OCI-LY1 (cell line): ENCODE measurements around the gene TPST2.

Experiments
- H2AFZ ChIP-seq: fragments of 200-600 bp; sonication (generic), shearing (Covaris generic); 2 replicates; pipeline ENCODE4 v1.6.0; 2014; ENCODE audit warnings: antibody characterized with exemption, mild to moderate bottlenecking, low read length
- H3F3A ChIP-seq: fragments of 200-600 bp; sonication (generic), shearing (Covaris generic); 2 replicates; pipeline ENCODE4 v1.6.0; 2014; ENCODE audit warnings: mild to moderate bottlenecking, antibody characterized with exemption, low read length, moderate library complexity; ENCODE audit not compliant: insufficient read depth
- H3K27ac ChIP-seq: fragments of 200-600 bp; sonication (generic); 2 replicates; pipeline ENCODE4 v1.5.1; 2014; ENCODE audit warnings: low read length, mixed run types, mild to moderate bottlenecking, low read depth; ENCODE audit not compliant: poor library complexity, severe bottlenecking
- H3K27me3 ChIP-seq: fragments of 200-600 bp; sonication (generic); 2 replicates; pipeline ENCODE4 v1.6.0; 2014; ENCODE audit warnings: antibody characterized with exemption, mild to moderate bottlenecking, low read length, moderate library complexity; ENCODE audit not compliant: insufficient read depth
- H3K36me3 ChIP-seq: fragments of 200-600 bp; sonication (generic); 2 replicates; pipeline ENCODE4 v1.6.1; 2014; ENCODE audit warnings: mild to moderate bottlenecking, antibody characterized with exemption, low read length, moderate library complexity, mixed read lengths; ENCODE audit not compliant: insufficient read depth
- H3K4me1 ChIP-seq: fragments of 200-600 bp; sonication (generic); 2 replicates; pipeline ENCODE4 v1.5.1; 2014; ENCODE audit warnings: mild to moderate bottlenecking, low read length, moderate library complexity; ENCODE audit not compliant: insufficient read depth, severe bottlenecking
- H3K4me2 ChIP-seq: fragments of 200-600 bp; sonication (generic), shearing (Covaris generic); 2 replicates; pipeline ENCODE4 v1.6.1; 2014; ENCODE audit warnings: low read length
- H3K4me3 ChIP-seq: fragments of 200-600 bp; sonication (generic); 2 replicates; pipeline ENCODE4 v1.5.1; 2014; ENCODE audit warnings: low read length, low read depth, mild to moderate bottlenecking, mixed read lengths; ENCODE audit not compliant: poor library complexity, severe bottlenecking
- H3K79me2 ChIP-seq: fragments of 200-600 bp; shearing (Covaris generic); 2 replicates; pipeline ENCODE4 v1.6.1; 2016; ENCODE audit warnings: mixed run types, low read length, mixed read lengths; ENCODE audit not compliant: insufficient read depth
- H3K9ac ChIP-seq: fragments of 200-600 bp; sonication (generic), shearing (Covaris generic); 2 replicates; pipeline ENCODE4 v1.6.1; 2014; ENCODE audit warnings: mild to moderate bottlenecking, low read length, mixed read lengths
- H3K9me2 ChIP-seq: fragments of 200-600 bp; sonication (generic), shearing (Covaris generic); 2 replicates; pipeline ENCODE4 v1.6.1; 2014; ENCODE audit warnings: low read depth, mild to moderate bottlenecking, low read length, mixed read lengths
- H3K9me3 ChIP-seq: fragments of 200-600 bp; shearing (Covaris generic); 2 replicates; pipeline ENCODE4 v1.6.1; 2014; ENCODE audit warnings: low read length, mixed read lengths
- H4K20me1 ChIP-seq: fragments of 200-600 bp; sonication (generic), shearing (Covaris generic); 2 replicates; pipeline ENCODE4 v1.6.0; 2016; ENCODE audit warnings: mild to moderate bottlenecking, low read length; ENCODE audit not compliant: insufficient read depth
- CTCF ChIP-seq: fragments of 200-600 bp; sonication (generic), shearing (Covaris generic); IDR thresholded peaks from 2 replicates; pipeline ENCODE4 v1.5.1; 2017; ENCODE audit warnings: mild to moderate bottlenecking, antibody characterized with exemption, low read length, moderate library complexity, mixed read lengths
- EZH2 ChIP-seq: fragments of 200-600 bp; sonication (generic), shearing (Covaris generic); IDR thresholded peaks from 2 replicates; pipeline ENCODE4 v1.8.0; 2017; ENCODE audit warnings: borderline replicate concordance, mixed run types, mild to moderate bottlenecking, antibody characterized with exemption, low read length, moderate library complexity, mixed read lengths

Gene TPST2

GRCh38 chr22:26517429-26517828, 72.5 kb downstream of the TPST2 start:
- Histone ChIP-seq H3F3A (no peaks in the 10 kb centered on the region), H3K27me3 (no peaks in the 10 kb centered on the region), H3K4me3 (no peak overlapping the region), H4K20me1 (no peaks in the 10 kb centered on the region), H3K79me2 (no peaks in the 10 kb centered on the region), H3K9ac (no peak overlapping the region), H3K4me2 (no peak overlapping the region), H3K9me2 (no peaks in the 10 kb centered on the region), H3K27ac (no peak overlapping the region), H3K4me1 (peaks cover 18% of the 10 kb centered on the region), H3K36me3 (peaks cover 10% of the 10 kb centered on the region; the same call in 1 of the 2 replicates), H3K9me3 (no peaks in the 10 kb centered on the region), H2AFZ (no peak overlapping the region)
- TF ChIP-seq CTCF (no peak), EZH2 (no peak)

DNA sequence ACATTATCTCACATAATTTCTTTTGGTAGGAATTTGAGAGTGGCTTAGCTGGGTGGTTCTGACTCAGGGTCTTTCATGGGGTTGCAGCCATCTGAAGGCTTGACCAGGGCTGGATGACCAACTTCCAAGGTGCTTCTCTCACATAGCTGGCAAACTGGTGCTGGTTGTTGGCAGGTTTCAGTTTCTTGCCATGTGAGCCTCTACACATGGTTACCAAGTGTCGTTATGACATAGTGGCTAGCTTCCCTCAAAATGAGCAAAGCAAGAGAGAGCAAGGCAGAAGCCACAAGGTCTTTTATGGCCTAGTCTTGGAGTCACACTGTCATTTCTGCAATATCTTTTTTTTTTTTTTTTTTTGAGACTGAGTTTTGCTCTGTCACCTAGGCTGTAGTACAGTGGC, 73.4 kb downstream of the TPST2 start:
- H3K4me1 ChIP-seq = peaks cover 22% of the 10 kb centered on the region
- no peak overlapping the region for H3K4me3 ChIP-seq
- no peak overlapping the region for H3K27ac ChIP-seq
- no peaks in the 10 kb centered on the region for H3K27me3 ChIP-seq
- no peaks in the 10 kb centered on the region for H4K20me1 ChIP-seq
- H3K9me3 ChIP-seq = no peaks in the 10 kb centered on the region
- no peak for TF ChIP-seq EZH2
- no peak for TF ChIP-seq CTCF
- no peak overlapping the region for H3K9ac ChIP-seq
- no peaks in the 10 kb centered on the region for H3K9me2 ChIP-seq
- H3K4me2 ChIP-seq = no peak overlapping the region
- 0 out of 2 replicates have a peak, but pooled peaks cover under 1% of the 10 kb centered on the region for H3K36me3 ChIP-seq
- H3F3A ChIP-seq = no peaks in the 10 kb centered on the region
- no peak overlapping the region for H2AFZ ChIP-seq
- H3K79me2 ChIP-seq = peaks cover 7% of the 10 kb centered on the region

GRCh38 chr22:26515931-26516330, 74.0 kb downstream of the TPST2 start:
- no peak overlapping the region for H2AFZ ChIP-seq
- H3K36me3 ChIP-seq = no peaks in the 10 kb centered on the region
- no peaks in the 10 kb centered on the region for H4K20me1 ChIP-seq
- no peak overlapping the region for H3K4me2 ChIP-seq
- H3K4me3 ChIP-seq = no peak overlapping the region
- peaks cover 28% of the 10 kb centered on the region for H3K4me1 ChIP-seq
- H3F3A ChIP-seq = no peaks in the 10 kb centered on the region
- TF ChIP-seq CTCF = no peak
- no peak for TF ChIP-seq EZH2
- H3K9ac ChIP-seq = no peak overlapping the region
- H3K27me3 ChIP-seq = no peaks in the 10 kb centered on the region
- no peaks in the 10 kb centered on the region for H3K9me3 ChIP-seq
- H3K9me2 ChIP-seq = no peaks in the 10 kb centered on the region
- peaks cover 13% of the 10 kb centered on the region for H3K79me2 ChIP-seq
- H3K27ac ChIP-seq = no peak overlapping the region
